Ovary (tissue), 10 donors: ENCODE results near the gene CADPS. TPM values are rescaled to one million over a fixed set of nuclear protein-coding genes. Genes with fewer than 3 reads are reported as not detected.

Experiments used
- DNase-seq, 5 donors: peaks; one replicate each; pipeline ENCODE4 v3.0.0-alpha.2; 2019 to 2020
- H3K27ac ChIP-seq, 2 donors: fragments of 200-600 bp; one replicate each; pipeline versions ENCODE4 v1.5.1 to v1.8.0; 2019 to 2022
- H3K27me3 ChIP-seq: fragments of 200-600 bp; one replicate; pipeline ENCODE4 v1.8.0; 2022
- H3K36me3 ChIP-seq: fragments of 200-600 bp; sonication (generic); one replicate; pipeline ENCODE4 v1.5.1; 2019
- H3K4me1 ChIP-seq: one replicate; pipeline ENCODE4 v1.8.1; 2013; ENCODE audit warnings: mild to moderate bottlenecking, moderate library complexity; ENCODE audit not compliant: insufficient read depth
- H3K4me3 ChIP-seq: fragments of 200-600 bp; sonication (generic); one replicate; pipeline ENCODE4 v1.5.1; 2017
- H3K9me3 ChIP-seq, 2 donors: fragments of 200-600 bp in 1 of 2; sonication (generic) in 1 of 2; one replicate each; pipeline versions ENCODE4 v1.5.1 to v1.8.1; 2013 to 2019; ENCODE audit warnings: mild to moderate bottlenecking in 1 of 2, moderate library complexity in 1 of 2
- CTCF ChIP-seq, 3 donors: fragments of 450-650 bp in 2 of 3; fragments of 200-600 bp in 1 of 3; IDR thresholded peaks; one replicate each; pipeline versions ENCODE4 v1.5.1 to v1.8.0; 2016 to 2022; ENCODE audit warnings: antibody characterized with exemption in 3 of 3, mild to moderate bottlenecking in 1 of 3
- EP300 ChIP-seq: sonication (generic); formaldehyde crosslinking; IDR thresholded peaks from one replicate; pipeline ENCODE4 v1.6.1; 2017; ENCODE audit warnings: antibody characterized with exemption
- POLR2A ChIP-seq: fragments of 450-650 bp; IDR thresholded peaks from one replicate; pipeline ENCODE4 v1.6.1; 2017; ENCODE audit warnings: antibody characterized with exemption, mild to moderate bottlenecking, moderate library complexity
- WGBS, 3 donors: extraction: QIAGEN DNeasy Blood & Tissue Kit in 1 of 3; methylation state at CpG; one replicate each; pipeline versions ENCODE4 v1.1.5 to v1.1.7; 2013 to 2017; 5-methylcytosine and 5-hydroxymethylcytosine counted together
- intact Hi-C, 4 donors: fragments of 100-400 bp; cut with DNase I; formaldehyde crosslinking; loops; one replicate each; pipeline versions ENCODE4 v1.11.0 to v1.15.1; 2022 to 2023
- long read RNA-seq, 3 donors: library from polyadenylated mRNA in 2 of 3; unstranded in 2 of 3; transcript quantifications; one replicate each; pipeline ENCODE4 v2.0.0 and lab custom pipeline, GENCODE V29; 2021 to 2026
- polyA plus RNA-seq, 2 donors: library from polyadenylated mRNA; stranded (reverse); fragments of 200-250 nt in 1 of 2; fragments of 350-450 nt in 1 of 2; fragmentation: Illumina TruSeq in 1 of 2; extraction: RNeasy Lipid Tissue Mini Kit (QIAGEN cat#74804) in 1 of 2; gene quantifications; one replicate each; pipeline ENCODE4 v1.2.3, GENCODE V29; 2013 to 2014
- total RNA-seq, 7 donors: library from RNA; depleted of rRNA in 2 of 7; stranded (reverse); fragments of >200 nt in 2 of 7; fragmentation: NEBNext Ultra II Directional in 3 of 7; extraction: Animal tissue kit (Norgen Biotek cat#: 25700) in 3 of 7; gene quantifications; one replicate each; pipeline versions ENCODE4 v1.1.0 to v1.2.4, GENCODE V29; 2016 to 2023
- donor health status: DM: no; HTN: no; CAD: no; lungs with moderate emphysema.
- donor health status: DM: no; HTN: no; CAD: no.
- donor health status: Bipolar disorder and iron deficiency.
- donor health status: DM: yes; HTN: yes; CAD: no.
- donor health status: DM: no; HTN: no; CAD: no.
- donor health status: DM: yes; HTN: yes; CAD: no.

The CADPS gene
- total RNA-seq = 1 to 10 TPM; 1.5 to 6.8 (median 2.8) TPM
- polyA plus RNA-seq = 1 to 10 TPM in 1 of 2 donors, under 1 TPM in 1; 0.90 to 1.1 TPM
- long read RNA-seq, donor 1 = 0 reads
- long read RNA-seq, donor 2 = 0 reads
- long read RNA-seq, donor 3, partial matches to known transcripts = 1 of 1 reads
- long read RNA-seq, donor 3, other reads (novel, unspliced or antisense) = 0 of 1 reads

- peak within 1 kb of the TSS; percentile 32 for H3K4me3 ChIP-seq
- H3K27ac ChIP-seq = no peak within 1 kb of the TSS
- peak in 3 of 5 donors; percentile 11 to 30 (median 14) for DNase-seq
- no peaks in the 10 kb centered on the region for H3K27me3 ChIP-seq
- 1 to 2% (median 1%) methylated on average over 53 to 85 of the region's 85 CpGs for WGBS, 3 donors
- no peaks in the 10 kb centered on the region for H3K9me3 ChIP-seq
- H3K4me1 ChIP-seq = peaks cover 7% of the 10 kb centered on the region
- TF ChIP-seq POLR2A = no peak
- no peak for TF ChIP-seq CTCF (IDR thresholded peaks at IDR 0.05)
- TF ChIP-seq EP300 = no peak
- no peaks in the 10 kb centered on the region for H3K36me3 ChIP-seq
- intact Hi-C loops = no loop called here
Observed at GRCh38 chr3:62874711-62875557, at the start of gene CADPS. TSS of gene CADPS (minus strand) at chr3:62875416. CDS start at chr3:62875029, 387 bp downstream.

GRCh38 chr3:62923066-62923465 lies 47.9 kb upstream of the CADPS start:
- Histone ChIP-seq H3K9me3 (no peaks in the 10 kb centered on the region), H3K4me3 (no peak overlapping the region), H3K27me3 (no peaks in the 10 kb centered on the region), H3K36me3 (no peaks in the 10 kb centered on the region), H3K27ac (no peak overlapping the region), H3K4me1 (no peaks in the 10 kb centered on the region)
- no peak for DNase-seq
- intact Hi-C loops = no loop called here
- TF ChIP-seq EP300 (no peak), POLR2A (no peak), CTCF (IDR thresholded peaks at IDR 0.05) (no peak)
- 4 to 7% (median 4%) methylated on average over 2 of the region's 2 CpGs for WGBS, 3 donors

- no peaks in the 10 kb centered on the region for H3K4me1 ChIP-seq
- no peak overlapping the region for H3K4me3 ChIP-seq
- TF ChIP-seq EP300 (no peak), CTCF (IDR thresholded peaks at IDR 0.05) (no peak), POLR2A (no peak)
- H3K36me3 ChIP-seq = no peaks in the 10 kb centered on the region
- H3K27me3 ChIP-seq = no peaks in the 10 kb centered on the region
- intact Hi-C loops = no loop called here
- no peak overlapping the region for H3K27ac ChIP-seq
- WGBS, 3 donors = 35 to 42% (median 35%) methylated on average over 2 of the region's 2 CpGs
- no peaks in the 10 kb centered on the region for H3K9me3 ChIP-seq
- no peak for DNase-seq
Observed at GRCh38 chr3:62922326-62922725, 47.1 kb upstream of the CADPS start.

- H3K9me3 ChIP-seq = no peaks in the 10 kb centered on the region
- no peak overlapping the region for H3K4me3 ChIP-seq
- H3K27ac ChIP-seq = no peak overlapping the region
- no peaks in the 10 kb centered on the region for H3K27me3 ChIP-seq
- no peaks in the 10 kb centered on the region for H3K36me3 ChIP-seq
- H3K4me1 ChIP-seq = no peaks in the 10 kb centered on the region
- TF ChIP-seq CTCF (IDR thresholded peaks at IDR 0.05) = no peak
- TF ChIP-seq POLR2A = no peak
- TF ChIP-seq EP300 = no peak
- intact Hi-C loops = no loop called here
- no peak for DNase-seq
Observed at GRCh38 chr3:62920466-62920784, 45.2 kb upstream of the CADPS start.
